GM18870 (cell line): Measurements from ENCODE around the gene TEX19.
"Not testable (repeated sequence)": the region's sequence is repeated elsewhere in the genome, so short reads cannot be mapped to it uniquely, and the experiment has no call there.

Experiments used
- ATAC-seq: cut with Tn5 transposase; IDR thresholded peaks from one replicate; pipeline ENCODE4 v1.9.1; 2021; ENCODE audit warnings: moderate library complexity; ENCODE audit not compliant: unreplicated experiment

TEX19 gene

GRCh38 chr17:82406131-82406671 lies 47.2 kb downstream of the TEX19 start:
- ATAC-seq: no peak

- ATAC-seq: no peak
Measured at GRCh38 chr17:82407255-82407654, 48.2 kb downstream of the TEX19 start.

GRCh38 chr17:82408288-82408937 lies 49.4 kb downstream of the TEX19 start:
- no peak for ATAC-seq

- ATAC-seq: no peak
Measured at GRCh38 chr17:82408938-82409318, 49.9 kb downstream of the TEX19 start.

- ATAC-seq: no peak
Measured at GRCh38 chr17:82410014-82410716, 51.1 kb downstream of the TEX19 start.

GRCh38 chr17:82411396-82412053 lies 52.5 kb downstream of the TEX19 start:
- ATAC-seq: no peak

- ATAC-seq: not testable (repeated sequence)
Measured at GRCh38 chr17:82412081-82412480, 53.0 kb downstream of the TEX19 start.

GRCh38 chr17:82412535-82413520 lies 53.8 kb downstream of the TEX19 start:
- no peak for ATAC-seq
